Mesenteric fat pad (tissue), 1 donor: Measurements from ENCODE around the gene MAP1LC3B2. TPM values are rescaled to one million over a fixed set of nuclear protein-coding genes. Genes with fewer than 3 reads are reported as not detected.
"Not testable (repeated sequence)": the region's sequence is repeated elsewhere in the genome, so short reads cannot be mapped to it uniquely, and the experiment has no call there.

Source experiments
- DNase-seq: peaks from one replicate; pipeline ENCODE4 v3.0.0-alpha.2; 2020; ENCODE audit warnings: low spot score
- total RNA-seq: library from RNA; stranded (reverse); fragmentation: NEBNext Ultra II Directional; extraction: Animal tissue kit (Norgen Biotek cat#: 25700); gene quantifications from one replicate; pipeline ENCODE4 v1.2.1, GENCODE V29; 2021
- donor health status: DM: yes; HTN: yes; CAD: no.

The MAP1LC3B2 gene
- total RNA-seq, 1 donor from 2014 or later, result 1.1 TPM

- DNase-seq, result no peak
Measured at GRCh38 chr12:116556964-116557698, 2.0 kb upstream of the MAP1LC3B2 start.

GRCh38 chr12:116558280-116559161, 660 bp upstream of the MAP1LC3B2 start:
- no peak for DNase-seq

- DNase-seq, result no peak
Measured at GRCh38 chr12:116561181-116561821, 2.1 kb downstream of the MAP1LC3B2 start.

- DNase-seq, result no peak
Measured at GRCh38 chr12:116562090-116562489, 2.9 kb downstream of the MAP1LC3B2 start.

DNA sequence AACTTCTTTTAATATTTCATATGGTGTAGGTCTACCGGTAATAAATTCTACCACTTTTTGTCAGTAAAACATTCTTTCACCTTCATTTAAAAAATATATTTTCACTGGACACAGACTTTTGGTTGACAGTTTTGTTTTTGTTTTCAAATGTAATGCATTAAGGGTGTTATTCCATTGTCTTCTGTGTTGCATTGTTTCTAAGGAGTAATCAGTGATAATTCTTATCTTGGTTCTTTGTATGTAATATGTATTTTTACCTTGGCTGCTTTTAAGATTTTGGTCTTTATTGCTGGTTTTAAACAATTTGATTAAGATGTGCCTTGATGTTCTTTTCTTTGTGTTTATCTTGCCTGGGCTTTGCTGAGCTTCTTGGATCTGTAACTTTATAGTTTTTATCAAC, 4.1 kb downstream of the MAP1LC3B2 start:
- DNase-seq, result no peak

DNA sequence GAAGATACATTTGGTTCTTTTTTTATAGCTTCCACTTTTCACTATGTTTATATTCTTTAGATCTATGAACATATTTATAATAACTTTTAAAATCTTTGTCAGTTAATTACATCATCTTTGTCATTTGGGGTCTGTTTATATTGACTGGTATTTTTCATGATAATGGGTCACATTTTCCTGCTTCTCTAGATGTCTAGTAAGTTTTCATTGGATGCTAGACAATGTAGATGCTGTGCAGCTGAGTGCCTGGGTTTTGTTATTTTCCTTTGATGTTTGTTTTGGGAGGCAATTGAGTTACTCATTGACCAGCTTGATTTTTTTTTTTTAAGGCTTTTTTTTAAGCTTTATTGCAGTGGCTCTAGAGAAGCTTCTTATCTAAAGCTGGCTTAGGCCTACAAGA, 4.9 kb downstream of the MAP1LC3B2 start:
- DNase-seq, result no peak

DNA sequence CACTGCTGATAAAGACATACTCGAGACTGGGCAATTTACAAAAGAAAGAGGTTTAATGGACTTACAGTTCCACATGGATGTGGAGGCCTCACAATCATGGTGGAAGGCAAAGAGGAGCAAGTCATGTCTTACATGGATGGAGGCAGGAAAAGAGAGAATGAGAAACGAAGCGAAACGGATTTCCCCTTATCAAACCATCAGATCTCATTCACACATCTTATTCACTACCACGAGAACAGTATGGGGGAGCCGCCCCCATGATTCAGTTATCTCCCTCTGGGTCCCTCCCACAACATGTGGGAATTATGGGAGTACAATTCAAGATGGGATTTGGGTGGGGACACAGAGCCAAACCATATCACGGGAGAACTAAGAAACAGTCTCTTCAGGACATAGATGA, 6.0 kb downstream of the MAP1LC3B2 start:
- DNase-seq, result not testable (repeated sequence)

GRCh38 chr12:116565963-116566362, 6.8 kb downstream of the MAP1LC3B2 start:
- no peak for DNase-seq

DNA sequence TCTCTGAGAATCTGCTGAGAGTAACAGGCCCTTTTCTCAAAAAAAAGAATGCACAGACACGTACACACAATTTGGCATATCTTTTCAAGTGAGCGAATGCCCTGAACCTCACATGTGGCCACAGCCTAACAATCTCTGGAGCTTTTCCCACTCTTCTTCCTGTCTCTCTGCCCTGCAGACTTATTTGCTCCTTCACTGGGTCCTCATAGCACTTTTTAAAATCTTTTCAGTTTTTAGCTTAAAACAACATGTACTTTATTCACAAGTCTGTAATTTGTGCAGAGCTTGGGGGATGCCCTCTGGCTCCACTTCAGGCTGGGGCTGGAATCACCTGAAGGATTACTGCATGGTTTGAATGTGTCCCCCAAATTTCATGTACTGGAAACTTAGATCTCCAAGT, 9.0 kb downstream of the MAP1LC3B2 start:
- DNase-seq, result no peak

GRCh38 chr12:116571089-116571488, 11.9 kb downstream of the MAP1LC3B2 start:
- no peak for DNase-seq

GRCh38 chr12:116573776-116574175, 14.6 kb downstream of the MAP1LC3B2 start:
- DNase-seq, result no peak

DNA sequence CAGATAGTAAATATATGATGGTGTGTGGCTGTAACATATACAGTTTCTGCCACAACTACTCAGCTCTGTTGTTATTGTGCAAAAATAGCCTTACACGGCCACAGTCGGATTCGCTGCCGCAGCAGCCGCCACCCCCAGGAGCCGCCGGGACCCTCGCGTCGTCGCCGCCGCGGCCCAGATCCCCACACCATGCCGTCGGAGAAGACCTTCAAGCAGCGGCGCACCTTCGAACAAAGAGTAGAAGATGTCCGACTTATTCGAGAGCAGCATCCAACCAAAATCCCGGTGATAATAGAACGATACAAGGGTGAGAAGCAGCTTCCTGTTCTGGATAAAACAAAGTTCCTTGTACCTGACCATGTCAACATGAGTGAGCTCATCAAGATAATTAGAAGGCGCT, 16.6 kb downstream of the MAP1LC3B2 start:
- not testable (repeated sequence) for DNase-seq

DNA sequence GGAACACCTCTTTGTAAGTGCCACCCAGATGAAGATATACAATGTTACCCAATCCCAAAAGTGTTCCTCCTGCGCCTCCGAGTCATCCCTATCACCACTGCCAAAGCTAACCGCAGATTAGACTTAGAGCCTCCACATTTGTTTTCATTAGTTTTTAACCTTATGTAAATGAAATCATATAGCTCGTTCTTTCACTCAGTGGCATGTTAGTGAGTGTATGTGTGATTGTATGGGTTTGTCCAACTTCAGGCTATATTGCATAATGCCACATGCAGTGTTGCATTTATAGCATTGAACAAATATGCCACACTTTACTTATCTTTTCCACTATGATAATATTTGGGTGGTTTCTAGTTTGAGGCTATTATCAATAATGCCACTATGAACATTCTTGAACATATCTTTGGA, 18.0 kb downstream of the MAP1LC3B2 start:
- no peak for DNase-seq

- DNase-seq, result no peak
Measured at GRCh38 chr12:116578051-116578450, 18.9 kb downstream of the MAP1LC3B2 start.

DNA sequence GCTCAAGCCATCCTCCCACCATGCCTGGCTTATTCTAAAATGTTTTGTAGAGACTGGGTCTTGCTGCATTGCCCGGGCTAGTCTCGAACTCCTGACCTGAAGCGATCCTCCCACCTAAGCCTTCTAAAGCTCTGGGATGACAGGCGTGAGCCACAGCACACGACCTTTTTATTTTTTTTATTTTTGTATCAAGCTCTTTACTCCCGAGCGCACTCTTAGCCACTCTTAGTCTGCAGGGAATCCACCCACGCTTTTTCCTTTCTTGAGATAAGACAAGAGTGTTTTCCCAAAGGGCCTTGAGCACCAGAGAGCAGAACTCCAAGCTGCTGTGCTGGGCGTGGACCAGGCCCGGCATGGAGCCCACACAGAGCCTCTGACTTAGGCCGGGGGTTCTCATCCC, 23.4 kb downstream of the MAP1LC3B2 start:
- DNase-seq, result no peak

DNA sequence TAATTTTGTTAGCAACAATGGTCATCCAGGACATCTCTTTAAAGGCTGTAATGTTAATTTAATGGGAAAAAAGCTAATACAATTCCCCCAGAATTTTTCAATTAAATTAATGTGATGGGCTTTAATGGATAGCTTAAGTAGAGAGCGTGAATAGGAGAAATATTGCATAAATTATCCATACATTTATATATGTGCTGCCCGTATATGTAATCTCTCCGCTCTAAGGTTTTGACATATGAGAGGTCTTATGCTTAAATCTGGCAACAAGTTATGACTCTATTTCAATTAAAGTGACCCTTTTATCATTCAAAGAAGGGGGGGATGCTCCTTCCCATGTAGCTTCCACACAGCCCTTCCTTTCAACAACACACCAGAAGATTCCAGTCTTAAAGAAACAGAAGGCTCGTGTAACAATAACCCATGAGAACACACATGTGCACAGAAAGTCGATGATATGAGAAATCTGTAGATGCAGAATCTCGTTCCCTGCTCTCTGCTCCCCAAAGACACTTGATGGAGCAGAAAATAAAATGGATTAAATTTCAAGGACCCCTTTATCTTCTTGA, 24.0 kb downstream of the MAP1LC3B2 start:
- DNase-seq, result no peak

DNA sequence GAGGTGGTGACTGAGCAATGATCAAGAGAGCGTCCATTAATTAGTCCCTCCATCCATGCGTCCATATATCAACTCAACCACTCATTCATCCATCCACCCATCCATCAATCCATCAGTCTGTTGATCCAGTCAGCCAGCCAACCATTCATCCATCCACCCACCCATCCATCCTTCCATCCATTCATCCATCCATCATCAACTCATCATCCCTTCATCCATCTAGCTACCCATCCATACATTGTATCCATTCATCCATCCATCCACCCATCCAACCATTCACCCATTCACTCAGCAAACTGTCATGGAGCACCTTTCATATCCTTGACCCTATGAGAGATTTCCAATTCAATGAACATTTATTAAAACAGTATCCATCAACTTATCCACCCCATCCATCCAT, 28.1 kb downstream of the MAP1LC3B2 start:
- no peak for DNase-seq

DNA sequence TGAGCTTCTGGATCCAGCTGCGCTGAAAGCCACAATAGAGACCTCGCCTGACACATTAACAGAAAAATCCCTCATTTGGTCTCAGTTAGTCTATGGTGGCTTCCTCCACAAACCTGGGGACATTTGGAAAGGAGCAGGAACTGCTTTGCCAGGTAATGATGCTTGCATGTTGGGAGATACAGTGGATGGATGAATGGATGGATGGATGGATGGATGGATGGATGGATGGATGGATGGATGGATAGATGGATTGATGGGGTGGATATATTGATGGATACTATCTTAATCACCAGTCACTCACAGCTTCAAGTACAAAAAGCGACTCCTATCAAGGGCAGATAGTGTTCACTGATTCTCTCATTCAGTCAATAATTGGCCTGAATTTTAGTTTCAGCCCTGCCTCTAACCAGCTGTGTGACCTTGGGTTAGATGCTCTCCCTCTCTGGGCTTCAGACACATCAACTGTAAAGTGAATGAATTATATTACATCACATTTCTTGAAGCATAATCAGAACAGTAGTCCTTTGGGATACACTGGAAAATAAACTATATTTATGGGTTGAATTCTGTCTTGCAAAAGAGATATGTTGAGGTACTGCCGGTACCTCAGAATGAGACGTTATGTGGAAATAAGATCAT, 29.3 kb downstream of the MAP1LC3B2 start:
- DNase-seq, result no peak

GRCh38 chr12:116589581-116589980, 30.4 kb downstream of the MAP1LC3B2 start:
- no peak for DNase-seq

DNA sequence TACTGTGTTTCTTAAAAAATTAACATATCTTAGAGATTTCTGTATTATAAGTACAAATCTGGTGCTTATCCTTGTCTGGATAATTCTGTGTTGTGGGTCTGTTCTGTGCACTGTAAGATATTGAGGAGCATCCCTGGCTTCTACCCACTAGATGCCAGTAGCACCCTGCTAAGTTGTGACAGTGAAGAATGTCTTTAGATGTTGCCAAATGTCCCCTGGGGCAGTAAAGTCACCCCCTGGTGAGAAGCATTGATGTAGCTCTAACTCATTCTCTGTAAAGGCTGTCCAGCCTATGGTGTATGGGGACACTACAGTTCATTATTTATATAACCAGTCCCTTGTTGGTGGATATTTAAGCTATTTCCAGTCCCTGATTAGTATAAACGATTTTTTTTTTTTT, 31.4 kb downstream of the MAP1LC3B2 start:
- DNase-seq, result no peak
